NCI-H510A (cell line): ENCODE measurements around the gene NECTIN1.
"Not testable (repeated sequence)": the region's sequence is repeated elsewhere in the genome, so short reads cannot be mapped to it uniquely, and the experiment has no call there.

Experiments
- DNase-seq: peaks from one replicate; lab custom pipeline; 2025; lab: John Stamatoyannopoulos, UW

The NECTIN1 gene

DNA sequence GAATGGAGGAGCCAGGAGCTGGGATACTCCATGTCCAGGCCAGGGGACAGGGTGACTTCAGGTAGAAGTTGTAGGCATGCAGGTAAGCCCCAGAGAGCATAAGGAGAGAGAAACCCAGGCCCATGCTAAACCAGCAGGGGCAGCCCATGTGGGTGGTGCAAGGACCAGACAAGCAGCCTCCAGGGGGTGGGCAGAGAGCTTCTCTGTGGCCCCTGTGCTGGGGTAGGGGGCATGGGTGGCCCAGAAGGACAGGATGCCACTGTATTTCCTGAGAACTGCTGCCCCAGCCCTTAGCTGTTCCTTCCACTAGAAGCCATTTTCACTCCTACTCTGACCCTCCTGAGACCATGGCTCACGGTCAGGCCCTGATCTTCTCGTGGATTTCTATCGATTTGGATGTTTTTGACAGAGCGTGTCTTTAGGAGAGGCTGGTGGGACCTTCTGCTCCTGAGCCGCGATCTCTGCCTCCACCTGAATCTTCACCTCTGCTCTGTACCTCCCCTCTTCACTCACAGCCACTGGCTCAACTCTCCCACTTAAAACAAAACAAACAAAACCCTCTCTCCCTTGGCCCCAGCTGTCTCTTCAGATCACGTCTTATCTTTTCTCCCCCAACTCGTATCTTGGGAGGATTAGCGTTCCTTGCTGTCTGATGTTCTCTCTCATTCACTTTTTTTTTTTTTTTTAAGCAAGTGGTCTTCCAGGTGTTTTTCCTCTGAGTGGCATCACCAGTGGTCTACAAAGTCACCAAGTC is 112.2 kb downstream of the NECTIN1 start:
- DNase-seq: no peak

DNA sequence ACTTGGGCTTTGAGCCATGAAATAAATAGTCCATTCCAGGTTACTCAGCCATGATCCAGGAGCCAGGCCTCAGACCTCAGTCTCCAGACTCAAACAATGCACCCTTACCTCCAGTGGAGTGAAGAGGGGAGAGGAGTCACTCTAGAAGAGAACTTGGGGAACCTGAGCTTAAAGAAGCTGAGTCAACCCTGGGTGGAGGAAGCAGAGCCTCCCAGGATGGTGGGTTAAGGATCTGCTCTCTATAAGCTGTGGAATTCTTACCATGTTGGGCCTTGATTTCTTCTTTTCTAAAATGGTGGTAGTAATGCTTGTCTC is 113.2 kb downstream of the NECTIN1 start:
- DNase-seq: no peak

DNA sequence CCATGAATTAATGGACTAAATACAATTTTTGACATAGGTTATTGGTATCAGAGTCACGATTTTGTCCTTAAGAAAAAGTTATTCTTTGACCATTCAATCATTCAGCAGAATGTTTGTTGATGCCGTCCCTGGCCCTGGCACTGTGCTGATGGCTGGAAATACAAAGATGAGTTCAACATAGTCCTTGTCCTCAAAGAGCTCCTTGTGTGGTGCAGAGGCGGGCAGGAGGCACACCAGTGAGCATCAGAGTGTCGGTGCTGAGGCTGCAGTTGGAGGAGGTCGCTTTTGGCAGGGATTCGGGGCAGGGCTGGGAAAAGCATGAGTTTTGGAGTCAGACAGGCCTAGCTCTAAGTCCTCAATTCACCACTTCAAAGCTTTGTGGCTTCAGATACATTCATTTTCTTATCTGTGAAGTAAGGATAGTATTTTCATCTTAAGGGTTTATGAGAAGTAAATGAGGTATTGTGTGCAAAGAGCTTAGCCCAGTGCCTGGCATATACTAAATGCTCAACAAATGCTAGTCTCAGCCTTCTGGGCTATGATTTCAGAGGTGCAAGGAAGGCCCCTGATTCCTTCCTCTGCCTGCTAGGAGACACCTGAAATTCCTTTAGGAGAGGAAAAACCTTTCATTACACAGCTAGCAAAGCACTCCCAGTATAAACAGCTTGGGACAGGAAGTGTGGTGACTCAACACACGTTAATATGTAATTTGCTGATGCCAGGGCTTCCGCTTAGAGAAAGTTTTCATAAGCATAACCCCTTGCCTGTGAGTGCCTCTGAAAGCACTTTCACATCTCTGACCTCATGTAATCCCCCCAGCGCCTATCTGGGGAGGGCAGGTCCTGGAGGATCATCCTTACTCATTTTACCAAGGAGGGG is 113.8 kb downstream of the NECTIN1 start:
- no peak for DNase-seq

DNA sequence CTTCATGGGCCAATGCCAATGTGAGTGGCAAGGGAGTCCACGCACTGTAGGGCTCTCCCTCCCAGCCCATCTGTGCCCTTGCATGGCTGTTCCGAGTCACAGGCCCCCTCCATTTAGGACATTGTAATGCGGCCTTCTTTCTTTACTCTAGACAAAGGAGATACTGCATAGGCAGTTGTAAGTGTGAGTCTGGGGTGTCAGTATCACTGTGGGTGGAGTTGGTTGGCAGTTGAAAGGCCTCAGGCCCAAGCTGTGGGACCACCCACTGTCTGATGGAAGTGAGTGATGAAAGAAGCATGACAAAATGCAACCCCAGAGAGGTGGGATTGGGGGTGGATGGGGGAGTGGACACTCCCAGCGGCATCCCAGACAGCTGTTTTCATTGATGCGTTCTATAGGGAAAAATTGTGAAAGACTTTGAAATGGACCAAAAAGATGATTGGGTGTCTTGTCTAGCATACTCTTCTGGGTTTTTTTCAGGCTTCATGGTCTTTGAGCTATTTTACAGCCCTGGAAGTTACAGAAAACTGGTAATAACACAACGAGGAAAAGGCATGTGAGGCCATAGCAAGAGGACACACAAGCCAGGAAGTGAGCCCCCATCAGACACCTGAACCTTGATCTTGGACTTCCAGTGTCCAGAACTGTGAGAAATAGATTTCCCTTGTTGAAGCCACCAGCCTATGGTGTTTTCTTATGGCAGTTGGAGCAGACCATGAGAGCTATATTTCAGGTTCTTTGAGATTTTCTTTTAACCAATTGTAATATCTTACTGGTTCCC is 114.6 kb downstream of the NECTIN1 start:
- no peak for DNase-seq

DNA sequence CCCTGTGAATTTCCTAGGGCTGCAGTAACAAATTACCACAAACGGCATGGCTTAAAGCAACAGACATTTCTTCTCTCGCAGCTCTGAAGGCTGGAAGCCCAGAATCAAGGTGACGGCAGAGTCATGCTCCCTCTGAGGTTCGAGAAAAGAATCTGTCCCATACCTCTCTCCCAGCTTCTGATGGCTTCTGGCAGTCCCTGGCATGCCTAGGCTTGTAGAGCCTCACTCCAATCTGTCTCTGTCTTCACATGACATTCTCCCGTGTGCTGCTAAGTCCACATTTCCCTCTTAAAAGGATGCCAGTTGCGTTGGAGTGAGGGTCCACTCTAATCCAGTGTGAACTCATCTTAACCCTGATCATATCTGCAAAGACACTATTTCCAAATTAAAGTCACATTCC is 116.2 kb downstream of the NECTIN1 start:
- DNase-seq: no peak

DNA sequence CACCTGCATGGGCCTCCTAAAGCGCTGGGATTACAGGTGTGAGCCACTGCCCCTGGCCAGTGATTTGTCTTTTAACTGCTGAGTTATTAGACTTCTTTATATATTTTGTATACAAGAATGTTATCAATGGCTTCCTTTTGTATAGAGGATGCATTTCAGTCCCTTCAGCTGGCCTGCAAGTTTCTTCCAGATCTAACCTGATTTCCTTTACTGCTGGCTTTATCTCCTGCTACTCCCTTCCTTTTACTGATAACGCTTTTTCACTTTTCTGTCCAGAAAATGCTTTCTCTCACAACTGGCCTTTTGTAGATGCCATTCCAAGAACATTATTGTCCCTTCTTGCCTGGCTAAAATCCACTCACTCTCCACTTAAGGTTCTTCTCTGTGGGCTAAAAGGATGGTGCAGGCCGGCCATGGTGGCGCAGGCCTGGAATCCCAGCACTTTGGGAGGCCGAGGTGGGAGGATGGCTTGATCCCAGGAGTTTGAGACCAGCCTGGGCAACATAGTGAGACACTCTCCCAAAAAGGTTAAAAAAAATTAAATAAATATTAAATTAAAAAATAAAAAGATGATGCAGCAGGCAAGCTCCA is 118.1 kb downstream of the NECTIN1 start:
- no peak for DNase-seq

DNA sequence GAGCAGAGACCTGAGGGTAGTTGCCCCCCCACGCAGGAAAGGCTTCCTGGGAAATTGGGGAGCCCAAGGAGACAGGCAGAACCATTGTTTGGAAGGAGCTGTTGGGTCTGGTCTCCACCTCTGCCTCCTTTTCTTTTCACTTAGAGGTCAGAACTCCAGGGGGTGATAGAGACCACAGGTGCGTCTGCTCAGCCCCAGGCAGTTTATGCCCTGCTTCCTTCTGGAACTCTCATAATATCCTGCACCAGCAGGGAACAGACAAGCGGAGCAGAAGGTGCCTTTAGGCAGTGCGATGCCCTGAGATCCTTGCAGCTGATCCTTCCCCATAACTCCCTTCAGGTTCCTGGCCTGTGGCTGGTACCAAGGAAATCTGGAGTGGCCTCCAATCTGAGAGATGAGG is 120.2 kb downstream of the NECTIN1 start:
- no peak for DNase-seq

DNA sequence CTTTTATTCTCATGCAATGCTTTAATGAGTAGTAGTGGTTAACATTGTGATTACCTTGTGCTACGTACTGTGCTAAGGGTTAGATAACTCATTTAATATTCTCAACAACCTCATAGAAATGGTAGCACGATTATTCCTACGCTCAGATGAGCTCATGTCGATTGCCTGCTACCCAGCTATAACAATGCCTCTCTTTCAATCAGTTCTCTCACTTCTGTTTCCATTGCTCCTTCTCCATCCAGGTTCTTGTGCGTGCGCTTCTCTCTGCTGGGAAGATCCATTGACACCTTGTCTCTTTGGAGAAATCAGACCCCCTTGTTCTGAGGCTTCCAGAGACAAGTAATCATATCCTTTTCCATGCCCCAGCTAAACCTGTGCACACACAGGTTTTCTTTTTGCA is 120.8 kb downstream of the NECTIN1 start:
- DNase-seq: no peak

DNA sequence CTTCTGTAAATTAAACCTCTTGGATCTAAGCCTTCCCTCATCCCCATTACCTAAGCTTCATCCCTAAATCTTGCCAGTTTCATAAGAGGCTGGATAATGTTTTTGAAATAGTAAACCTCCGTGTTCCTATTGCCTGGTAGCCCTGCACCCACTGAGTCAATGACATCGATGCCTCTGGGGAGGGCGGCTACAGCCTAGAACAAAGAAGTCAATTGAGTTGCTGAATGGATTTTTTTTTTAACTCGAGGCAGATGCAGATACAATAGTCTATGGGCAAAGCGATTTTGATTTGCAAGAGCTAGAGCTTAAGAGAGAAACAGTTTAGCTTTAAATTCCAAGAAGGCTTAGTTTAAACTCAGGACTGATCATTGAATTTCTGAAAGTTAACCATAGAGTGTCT is 121.3 kb downstream of the NECTIN1 start:
- no peak for DNase-seq

DNA sequence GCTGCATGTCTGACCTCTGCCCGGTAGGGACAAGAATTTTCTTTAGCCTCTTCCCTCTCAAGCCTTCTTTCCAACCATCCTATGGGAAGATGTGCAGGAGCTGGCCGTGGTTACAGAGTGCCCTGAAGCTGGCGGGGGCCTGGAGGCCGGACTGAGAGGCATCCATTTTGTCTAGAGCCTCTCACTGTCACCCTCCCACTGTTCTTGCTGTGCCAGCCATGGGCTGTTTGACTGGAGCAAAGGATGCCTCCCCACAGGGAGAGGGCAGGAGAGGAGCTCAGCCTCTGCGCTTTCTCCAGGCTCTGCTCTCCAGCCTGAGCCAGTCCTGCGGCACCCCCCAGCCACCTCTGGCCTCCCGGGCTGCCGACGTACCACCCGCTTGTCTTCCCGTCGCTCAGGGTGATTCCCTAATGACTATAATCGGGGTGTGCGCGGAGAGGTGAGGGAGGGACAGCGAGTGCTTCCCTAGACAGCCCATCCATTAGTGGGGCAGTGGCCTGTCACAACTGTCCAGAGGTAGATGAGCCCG is 123.8 kb downstream of the NECTIN1 start:
- DNase-seq: no peak

DNA sequence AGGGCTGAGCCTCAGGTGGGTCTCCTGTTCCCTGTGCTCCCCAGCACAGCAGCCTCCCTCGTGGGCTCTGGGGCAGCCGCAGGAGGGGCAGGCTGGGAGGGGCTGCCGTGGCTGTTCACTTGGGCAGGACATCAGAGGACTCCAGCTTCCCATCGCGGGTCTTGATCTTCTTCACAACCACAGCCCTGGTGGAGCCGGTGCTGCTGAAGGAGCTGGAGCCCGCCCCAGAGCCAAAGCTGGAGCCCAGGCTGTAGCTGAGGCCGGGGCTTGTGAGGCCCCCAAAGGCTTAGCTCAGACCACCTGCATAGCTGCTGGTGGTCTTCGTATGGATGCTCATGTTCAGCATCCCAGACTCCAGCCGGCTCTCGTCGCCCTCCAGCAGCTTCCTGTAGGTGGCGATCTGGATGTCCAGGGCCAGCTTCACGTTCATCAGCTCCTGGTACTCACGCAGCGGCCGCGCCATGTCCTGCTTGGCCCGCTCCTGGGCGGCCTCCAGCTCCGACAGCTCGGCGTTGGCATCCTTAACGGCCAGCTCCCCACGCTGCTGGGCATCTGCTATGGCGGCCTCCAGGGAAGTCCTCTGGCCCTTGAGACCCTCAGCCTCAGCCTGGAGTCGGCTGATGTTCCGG is 126.1 kb downstream of the NECTIN1 start:
- DNase-seq: no peak

DNA sequence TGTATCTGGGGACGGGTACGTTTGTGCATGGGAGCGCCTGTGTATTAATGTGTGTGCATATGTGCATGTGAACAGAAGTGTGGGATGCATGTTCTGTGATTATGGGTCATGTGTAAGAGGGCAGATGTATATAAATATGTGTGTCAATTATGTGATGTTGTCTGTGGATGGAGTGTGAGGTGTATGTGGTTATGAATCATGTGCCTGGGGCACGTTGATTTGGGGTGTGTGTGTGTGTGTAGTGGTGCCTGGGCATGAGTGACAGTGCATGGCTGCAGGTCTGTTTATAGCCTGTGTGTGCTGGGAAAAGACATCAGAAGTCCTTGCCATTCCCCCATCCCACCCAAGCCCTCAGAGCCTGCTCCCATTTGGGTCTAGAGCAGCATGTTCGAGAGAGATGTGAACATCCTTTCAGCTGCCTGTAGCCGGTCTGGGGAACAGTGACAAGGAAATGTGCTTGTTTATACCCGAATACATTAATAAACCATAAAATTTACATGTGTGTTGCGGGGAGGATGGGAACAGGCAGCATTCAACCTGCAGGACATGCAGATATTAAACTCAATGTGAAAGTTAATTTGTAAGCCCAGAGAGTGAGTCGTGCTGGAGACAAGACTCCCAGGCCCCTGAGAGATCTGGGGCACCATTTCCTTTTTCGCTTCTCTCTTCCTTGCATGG is 129.0 kb downstream of the NECTIN1 start:
- no peak for DNase-seq

DNA sequence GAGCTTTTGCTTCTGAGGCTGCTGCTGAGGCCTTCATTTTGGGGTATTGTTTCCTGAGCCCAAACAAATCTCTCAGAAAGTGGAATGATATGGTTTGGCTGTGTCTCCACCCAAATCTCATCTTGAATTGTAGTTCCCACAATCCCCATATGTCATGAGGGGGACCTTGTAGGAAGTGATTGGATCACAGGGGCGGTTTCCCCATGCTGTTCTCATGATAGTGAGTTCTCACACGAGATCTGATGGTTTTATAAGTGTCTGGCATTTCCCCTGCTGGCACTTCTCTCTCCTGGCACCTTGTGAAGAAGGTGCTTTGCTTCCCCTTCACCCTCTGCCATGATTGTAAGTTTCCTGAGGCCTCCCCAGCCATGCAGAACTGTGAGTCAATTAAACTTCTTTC is 133.1 kb downstream of the NECTIN1 start:
- DNase-seq: not testable (repeated sequence)

DNA sequence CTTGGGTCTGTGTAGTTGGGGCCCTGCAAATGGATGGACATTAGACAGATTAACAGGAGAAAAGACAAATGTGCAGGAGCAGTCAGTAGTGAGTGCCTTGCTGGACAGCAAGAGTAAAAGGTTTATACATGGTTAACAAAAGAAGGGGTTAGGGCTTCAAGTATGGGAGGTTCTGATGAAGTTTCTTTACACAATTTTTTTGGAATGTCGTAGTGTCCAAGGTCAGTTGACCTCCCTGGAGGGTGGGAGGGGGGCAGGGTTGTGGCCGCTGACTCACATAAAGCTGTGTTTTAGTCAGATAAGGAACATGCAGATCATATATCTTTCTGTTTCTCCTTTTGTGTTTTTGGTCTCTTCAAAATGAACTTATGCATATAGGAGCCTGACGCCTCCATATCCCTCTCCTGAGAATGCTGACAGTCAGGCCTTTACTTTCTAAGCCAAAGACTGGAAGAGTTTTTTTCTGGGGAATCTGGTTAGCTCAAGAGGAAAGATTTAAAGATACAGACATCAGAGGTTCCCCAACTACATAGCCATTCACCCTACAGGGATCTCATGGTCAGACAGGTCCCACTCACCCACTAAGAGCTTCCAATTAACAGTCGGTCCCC is 134.3 kb downstream of the NECTIN1 start:
- no peak for DNase-seq

DNA sequence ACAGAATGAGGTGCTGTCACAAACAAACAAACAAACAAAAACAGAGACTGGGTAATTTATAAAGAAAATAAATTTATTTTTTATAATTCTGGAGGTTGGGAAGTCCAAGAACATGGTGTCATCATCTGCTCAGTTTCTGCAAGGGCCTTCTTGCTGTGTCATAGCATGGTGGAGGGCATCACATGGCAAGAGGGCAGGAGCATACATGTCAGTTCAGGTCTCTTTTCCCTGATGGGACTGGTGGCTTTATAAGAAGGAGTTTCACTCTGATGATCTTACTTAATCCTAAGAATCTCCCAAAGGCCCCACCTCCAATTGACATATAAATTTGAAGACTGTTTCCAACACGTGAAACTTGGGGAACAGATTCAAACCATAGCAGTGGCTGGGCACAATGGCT is 135.7 kb downstream of the NECTIN1 start:
- no peak for DNase-seq

DNA sequence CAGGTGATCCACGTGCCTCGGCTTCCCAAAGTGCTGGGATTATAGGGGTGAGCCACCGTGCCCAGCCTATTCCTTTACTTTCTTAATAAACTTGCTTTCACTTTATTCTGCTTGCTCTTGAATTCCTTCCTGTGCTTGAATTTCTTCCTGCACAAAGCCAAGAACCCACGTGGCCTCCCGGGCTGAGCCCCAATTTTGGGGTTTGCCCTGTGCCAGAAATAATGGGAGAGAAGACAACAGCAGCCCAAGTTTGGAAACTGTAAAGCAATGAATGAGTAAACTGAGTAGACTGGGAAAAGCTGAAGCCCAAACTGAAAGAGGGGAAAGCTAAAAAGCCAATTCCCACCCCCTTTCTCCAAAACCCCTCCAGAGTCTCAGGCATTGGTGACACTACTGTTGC is 136.4 kb downstream of the NECTIN1 start:
- no peak for DNase-seq

DNA sequence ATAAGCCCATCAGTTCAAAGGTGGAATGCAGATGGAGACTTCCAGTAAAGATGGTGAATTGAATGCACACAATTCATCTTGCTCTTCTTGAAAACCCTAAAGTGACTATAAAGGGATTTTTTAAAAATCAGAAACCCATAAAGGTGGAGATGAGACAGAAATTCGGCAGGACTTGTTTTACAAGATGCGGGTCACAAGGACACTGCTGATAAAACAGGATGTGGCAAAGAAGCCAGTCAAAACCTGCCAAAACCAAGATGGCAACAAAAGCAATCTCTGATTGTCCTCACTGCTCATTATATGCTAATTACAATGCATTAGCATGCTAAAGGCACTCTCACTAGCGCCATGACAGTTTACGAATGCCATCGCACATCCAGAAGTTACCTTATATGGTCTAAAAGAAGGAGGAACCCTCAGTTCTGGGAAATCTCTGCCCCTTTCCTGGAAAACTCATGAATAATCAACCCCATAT is 137.1 kb downstream of the NECTIN1 start:
- DNase-seq: no peak

DNA sequence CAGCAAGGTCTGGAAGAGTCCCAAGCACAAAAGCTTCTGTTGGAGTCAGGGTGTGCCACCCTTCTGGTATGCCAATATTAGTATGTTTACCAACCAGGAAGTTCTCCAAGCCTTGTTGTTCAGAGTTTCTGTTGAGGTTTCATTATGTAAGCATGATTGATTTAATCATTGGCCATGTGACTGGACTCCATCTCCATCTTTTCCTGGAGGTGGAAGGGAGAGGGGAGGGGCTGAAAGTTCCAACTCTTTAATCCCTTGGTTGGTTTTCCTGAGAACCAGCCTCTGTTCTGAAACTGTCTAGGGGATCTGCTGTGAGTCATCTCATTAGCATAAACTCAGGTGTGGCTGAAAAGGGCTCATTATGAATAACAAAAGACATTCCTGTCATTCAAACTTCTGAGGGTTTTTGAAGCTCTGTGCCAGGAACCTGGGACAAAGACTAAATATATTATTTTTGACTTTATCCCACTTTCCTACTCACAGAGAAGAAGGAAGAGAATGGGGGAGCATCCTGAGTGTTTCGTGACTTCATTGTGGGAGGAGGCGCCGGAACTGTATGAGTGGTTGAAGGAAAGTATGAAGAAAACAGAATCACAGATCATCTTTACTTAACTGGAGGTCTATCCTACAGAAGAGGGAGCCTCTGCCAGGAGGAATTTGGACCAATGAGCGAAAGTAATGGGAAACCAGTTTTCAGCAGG is 138.2 kb downstream of the NECTIN1 start:
- no peak for DNase-seq

DNA sequence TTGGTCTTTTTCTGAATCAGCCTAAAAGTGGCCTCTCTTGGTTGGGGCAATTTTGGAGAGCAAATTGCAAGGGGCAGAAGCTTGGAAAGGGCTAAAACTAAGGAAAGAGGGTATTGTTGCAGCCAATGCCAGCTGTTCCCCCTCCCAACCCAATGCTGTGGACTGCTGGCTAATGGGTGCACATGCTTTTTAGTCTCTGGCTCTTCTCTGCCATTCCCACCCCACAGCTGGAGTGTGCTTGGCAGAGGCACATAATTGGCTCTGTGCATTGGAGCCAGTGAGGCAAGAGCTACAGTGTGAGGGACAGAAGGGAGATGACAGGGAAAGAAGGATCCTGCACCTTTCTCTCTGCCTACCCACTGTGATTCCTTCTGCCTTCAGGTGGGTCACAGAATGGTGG is 140.0 kb downstream of the NECTIN1 start:
- no peak for DNase-seq
